GM18909 (cell line): Measurements from ENCODE around the gene LMX1B.

Experiments
- ATAC-seq: cut with Tn5 transposase; IDR thresholded peaks from one replicate; pipeline ENCODE4 v1.9.1; 2021; ENCODE audit warnings: mild to moderate bottlenecking; ENCODE audit not compliant: unreplicated experiment, poor library complexity

The LMX1B gene

DNA sequence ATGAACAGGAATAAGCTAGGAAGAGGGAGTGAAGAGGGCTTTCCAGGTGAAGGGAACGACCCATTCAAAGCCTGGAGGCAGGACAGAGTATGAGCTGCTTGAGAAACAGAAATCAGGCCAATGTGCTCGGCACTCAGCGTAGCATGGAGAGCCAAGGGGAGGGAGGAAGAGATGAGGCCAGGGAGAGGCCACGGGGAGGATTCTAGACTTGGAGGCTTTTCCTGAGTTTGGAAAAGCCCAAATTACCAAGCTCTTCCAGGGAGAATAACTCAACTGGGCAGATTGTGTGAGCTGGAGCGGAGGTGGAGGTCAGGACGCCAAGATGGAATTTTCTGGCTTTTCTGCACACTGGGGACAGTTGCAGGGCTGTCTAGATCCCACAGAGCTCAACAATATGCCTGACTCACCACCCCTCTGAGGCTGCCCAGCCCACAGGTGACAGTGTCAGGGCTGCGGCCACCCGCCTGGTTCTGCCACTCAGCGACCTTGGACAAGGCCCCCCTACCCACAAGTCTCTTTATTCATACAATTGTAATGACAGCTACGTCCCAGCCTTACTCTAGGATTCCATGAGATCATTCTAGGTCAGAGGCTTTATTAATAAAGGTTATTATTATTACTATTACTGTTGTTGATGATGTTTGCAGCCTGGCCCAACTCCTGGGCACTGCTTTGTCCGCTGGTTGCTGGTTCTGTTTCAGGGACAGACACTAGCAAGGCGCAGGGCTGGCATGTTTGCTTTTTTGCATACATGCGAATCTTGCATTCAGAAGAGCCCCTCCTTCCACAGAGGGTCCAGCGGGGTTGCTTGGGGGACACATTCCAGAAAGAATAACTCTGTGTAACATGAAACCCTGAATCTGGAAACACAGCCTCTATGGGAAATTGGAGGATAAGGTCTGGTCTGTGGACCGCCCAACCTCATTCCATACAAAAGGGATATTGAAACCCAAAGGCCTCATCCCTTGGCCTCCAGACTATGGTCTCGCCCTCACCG is 9.4 kb upstream of the LMX1B start:
- ATAC-seq = no peak

DNA sequence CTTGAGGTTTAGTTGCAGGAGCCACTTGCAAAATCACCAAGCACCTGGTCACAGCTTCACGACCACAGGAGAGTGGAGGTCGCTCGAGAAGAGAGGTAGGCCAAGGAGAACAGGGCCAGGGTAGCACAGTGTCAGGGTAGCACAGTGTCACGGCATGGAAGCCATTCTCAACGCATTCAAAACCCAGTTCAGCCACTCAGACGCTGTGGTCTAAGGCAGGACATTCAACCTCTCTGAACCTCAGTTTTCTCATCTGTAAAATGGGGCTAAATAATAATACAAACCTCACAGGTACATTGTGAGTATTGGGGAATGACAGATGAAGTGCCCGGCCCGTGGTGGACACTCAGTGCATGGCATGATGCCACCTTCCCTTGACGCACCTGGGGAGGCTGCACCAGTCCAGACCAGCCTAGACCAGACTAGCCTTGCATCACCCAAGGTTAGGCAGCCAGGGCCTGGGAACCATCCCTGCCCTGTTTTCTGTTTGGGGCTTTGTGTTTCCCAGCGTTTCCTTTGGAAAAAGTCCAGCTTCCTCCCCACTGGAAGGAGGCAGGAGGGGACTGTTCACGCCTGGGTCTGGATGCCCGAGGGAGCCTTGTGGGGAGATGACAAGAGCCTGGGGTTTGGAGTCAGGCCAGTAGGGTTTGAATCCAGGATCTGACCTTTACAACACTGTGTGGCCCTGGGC is 7.8 kb upstream of the LMX1B start:
- ATAC-seq = no peak

DNA sequence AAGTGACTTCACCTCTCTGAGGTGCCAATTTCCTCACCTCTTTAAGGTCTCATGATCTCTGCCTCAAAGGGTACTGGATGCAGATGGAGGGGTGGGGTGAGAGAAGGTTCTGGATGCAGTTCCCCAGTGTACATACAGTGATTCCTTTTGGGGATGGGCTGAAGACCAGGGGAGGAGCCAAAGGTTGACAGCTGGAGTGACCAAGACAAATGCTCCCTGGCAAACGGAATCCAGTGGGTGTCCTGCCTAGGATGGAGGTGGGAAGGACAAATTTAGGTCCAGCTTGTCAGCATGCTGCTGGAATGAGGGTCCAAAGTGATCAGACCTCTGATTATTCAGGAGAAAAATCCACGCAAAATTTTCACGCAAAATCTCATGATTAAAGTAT is 7.3 kb upstream of the LMX1B start:
- no peak for ATAC-seq

GRCh38 chr9:126607086-126607485 is 6.6 kb upstream of the LMX1B start:
- no peak for ATAC-seq

DNA sequence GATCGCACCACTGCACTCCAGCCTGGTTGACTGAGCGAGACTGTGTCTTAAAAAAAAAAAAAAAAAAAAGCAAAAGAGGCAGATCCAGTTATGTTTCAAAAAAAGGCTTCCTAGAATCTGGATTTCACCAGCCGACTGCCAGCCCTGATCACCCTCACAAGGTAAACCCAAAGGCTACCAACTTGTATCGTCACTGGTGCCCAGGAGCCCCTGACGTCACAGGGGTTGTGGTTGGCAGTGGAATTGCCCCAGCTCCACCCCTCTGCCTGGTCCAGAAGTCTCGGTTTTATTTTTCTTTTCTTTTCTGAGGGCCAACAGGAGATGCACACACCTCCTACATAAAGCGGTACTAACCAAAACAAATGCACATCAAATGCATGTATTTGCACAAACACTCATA is 6.0 kb upstream of the LMX1B start:
- ATAC-seq = no peak

GRCh38 chr9:126608551-126608950 is 5.2 kb upstream of the LMX1B start:
- ATAC-seq = no peak

DNA sequence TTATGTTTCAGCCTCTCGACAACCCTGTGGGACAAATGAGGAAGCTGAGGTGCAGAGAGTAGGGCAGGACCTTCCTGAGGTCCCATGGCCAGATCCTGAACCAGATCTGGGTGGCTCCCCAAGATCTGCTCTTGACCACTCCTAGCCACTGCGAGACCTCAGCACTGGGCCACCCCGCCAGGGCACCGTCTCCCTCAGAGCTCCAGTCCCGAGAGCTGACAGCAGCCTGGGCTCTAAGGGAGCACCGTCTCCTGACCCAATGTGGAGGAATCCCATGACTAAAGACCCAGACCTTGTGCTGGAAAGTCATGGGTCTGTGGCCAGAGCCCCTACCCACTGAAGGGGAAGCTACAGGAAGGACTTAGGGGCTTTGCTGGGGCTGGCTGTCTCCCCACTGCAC is 4.5 kb upstream of the LMX1B start:
- ATAC-seq = no peak

- ATAC-seq = no peak
These were observed 3.9 kb upstream of the LMX1B start for GRCh38 chr9:126609711-126610388.

DNA sequence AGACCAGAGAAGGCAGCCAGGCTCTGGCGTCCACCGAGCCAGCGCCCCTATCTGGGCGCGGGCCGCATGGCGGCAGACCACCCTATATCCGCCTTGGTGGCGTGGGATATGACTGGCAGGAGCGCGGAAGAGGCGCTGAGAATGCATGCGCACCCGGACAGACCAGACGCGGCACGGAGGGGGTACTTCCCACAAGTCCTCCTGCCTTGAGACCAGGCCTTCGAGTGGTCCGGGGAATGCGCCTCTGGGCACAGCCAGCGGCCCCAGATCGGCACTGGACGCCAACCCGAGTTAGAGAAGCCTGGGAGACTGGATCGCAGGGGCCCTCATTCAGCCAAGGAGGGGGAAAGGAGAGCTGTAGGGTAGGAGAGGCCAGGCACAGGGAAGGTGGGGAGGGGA is 2.5 kb upstream of the LMX1B start:
- no peak for ATAC-seq

DNA sequence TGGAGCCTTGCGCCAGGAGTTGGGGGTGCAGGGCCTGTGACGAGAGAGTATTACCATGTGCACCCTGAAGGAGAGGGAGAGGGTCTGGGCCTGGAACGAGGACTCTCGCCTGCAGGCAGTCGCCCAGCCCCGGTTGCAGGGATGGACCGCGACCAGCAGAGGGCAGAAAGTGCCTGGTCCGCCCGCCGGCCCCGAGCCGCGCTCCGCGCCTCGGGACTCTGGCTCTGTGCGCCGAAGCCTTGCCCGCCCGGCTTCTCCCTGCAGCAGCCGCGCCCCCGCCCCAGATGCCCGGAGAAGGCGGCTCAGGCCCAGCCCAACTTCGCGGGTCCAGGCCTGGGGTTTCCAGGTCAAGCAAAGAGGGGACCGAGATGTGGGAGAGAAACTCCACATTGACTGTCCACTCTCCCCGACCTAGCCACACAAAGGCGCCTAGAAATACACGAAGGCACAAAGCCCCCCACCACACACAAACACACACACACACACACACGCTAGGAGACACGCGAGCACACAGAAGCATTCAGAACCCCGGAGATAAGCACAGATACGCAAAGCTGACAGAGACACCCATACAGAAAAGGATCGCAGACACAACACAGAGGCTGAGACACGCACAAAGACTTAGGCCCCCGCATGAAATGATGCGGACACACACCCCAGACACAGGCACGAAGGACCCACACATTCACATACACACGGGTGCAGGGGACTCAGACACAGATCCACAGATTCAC is 2.0 kb upstream of the LMX1B start:
- ATAC-seq = no peak

GRCh38 chr9:126612326-126612812 is 1.4 kb upstream of the LMX1B start:
- no peak for ATAC-seq

- ATAC-seq = no peak
These were observed 701 bp upstream of the LMX1B start for GRCh38 chr9:126612813-126613641.

GRCh38 chr9:126614088-126614454 is 343 bp downstream of the LMX1B start:
- no peak for ATAC-seq

DNA sequence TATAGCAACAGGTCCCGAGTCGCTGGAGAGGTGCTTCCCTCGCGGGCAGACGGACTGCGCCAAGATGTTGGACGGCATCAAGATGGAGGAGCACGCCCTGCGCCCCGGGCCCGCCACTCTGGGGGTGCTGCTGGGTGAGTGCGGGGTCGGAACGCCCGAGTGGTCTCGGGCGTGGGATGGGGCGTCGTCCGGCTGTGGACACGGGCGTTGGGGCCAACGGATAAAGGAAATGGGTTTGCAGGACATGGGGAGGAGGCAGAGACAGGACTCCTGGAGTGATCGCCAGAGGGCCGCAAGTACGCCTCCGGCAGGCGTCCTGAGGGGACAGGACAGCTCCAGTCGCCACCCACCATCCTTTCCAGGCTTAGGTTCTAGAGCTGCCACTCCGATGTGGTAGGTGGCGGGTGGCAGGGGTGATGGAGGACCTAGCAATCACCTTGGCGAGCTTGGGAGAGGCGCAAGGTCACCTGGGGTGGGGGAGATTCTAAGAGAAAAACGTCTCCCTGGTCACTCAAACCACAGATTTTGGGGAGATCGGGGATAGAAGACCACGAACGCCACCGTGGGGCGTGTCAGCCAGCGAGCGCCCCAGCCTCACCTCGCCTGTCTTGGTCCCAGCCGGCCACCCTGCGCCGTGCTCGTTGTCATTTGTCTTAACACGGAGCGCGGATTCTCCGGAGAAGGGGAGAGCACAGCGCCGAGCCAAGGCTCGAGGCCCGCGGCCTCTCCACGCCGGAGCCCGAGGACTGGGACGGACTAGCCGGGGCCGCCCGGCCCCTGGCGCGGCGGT is 922 bp downstream of the LMX1B start:
- no peak for ATAC-seq

DNA sequence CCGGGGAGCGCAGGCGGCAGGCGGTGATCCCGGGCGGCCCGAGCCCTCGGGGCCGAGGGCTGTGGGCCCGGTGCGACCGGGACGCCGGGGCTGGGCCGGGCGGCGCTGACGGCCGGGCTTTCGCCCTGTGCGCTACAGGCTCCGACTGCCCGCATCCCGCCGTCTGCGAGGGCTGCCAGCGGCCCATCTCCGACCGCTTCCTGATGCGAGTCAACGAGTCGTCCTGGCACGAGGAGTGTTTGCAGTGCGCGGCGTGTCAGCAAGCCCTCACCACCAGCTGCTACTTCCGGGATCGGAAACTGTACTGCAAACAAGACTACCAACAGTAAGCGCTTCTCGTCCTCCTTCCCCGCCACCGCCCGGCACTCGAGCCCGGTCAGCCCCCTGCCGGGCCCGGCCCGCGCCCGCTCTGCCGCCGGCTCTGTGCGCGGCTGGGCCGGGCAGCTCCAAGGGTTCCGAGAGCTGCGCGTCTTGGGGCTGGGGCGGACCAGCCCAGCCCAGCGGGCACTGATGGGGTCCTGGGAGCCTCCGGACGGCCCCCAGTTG is 1.6 kb downstream of the LMX1B start:
- no peak for ATAC-seq

DNA sequence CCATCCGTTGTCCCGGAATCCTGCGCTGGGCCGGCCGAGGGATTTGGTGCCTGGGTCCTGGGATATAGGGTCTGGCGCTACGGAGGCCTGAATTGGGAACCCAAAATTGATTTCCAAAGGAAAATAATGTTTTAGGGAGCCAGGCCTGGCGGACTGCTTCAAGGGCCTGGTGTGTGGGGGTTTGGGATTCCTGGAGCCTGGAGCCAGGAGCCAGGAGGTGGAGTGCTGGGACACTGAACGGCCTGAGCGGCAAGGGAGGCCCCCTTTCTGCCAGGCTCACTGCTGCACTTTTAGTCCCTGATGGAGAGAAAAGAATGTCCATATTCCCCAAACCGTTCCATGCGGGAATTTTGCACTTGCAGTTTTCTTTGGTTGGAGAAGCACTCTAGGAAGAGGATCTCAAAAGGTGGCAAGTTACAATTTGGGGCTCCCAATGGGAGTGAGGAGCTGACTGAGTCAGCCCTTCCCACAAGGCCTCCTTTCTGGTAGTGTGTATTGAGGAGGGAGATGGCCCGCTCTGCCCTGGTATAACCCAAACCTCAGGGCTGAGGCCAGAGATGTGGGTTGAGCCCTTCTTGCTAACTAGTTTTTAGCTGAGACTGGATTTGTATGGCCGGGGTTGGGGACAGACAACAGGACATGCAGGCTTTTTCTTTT is 2.2 kb downstream of the LMX1B start:
- no peak for ATAC-seq

DNA sequence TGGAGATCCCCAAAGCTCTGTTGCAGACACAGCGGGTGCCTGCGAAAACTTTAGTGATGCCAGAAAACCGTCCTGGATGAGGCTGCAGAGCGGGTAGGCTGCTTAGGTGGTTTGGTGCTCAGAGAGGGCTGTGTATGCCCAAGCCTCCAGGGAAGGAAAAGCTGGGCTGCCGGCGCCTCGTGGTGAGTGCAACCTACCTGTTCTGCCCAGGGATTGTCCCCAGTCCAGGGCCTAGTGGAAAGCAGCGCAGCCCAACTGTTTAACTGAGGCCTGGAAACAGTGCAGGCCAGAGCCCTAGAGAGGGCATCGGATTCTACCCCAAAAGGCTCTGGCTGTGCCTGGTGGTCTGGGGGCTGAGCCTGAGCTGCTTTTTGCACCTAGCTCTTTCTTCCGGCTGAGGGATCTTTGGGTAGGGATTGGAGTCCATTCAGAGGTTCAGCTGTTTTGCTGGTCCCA is 2.8 kb downstream of the LMX1B start:
- ATAC-seq = no peak
